OCI-LY3 (cell line): ENCODE measurements around the gene DDX60.
A peak's percentile ranks its signal among the peaks of the same experiment; 100 is the strongest.

Source experiments
- H2AFZ ChIP-seq: fragments of 200-600, 300-600 bp; shearing (Covaris generic); 2 replicates; pipeline ENCODE4 v1.6.0; 2014; ENCODE audit warnings: antibody characterized with exemption, low read depth, low read length
- H3K27ac ChIP-seq: fragments of 200-600, 300-600 bp; sonication (generic); 2 replicates; pipeline ENCODE4 v1.5.1; 2014; ENCODE audit warnings: mild to moderate bottlenecking, low read length, moderate library complexity, mixed read lengths
- H3K27me3 ChIP-seq: fragments of 200-600, 300-600 bp; sonication (generic); 2 replicates; pipeline ENCODE4 v1.6.1; 2014; ENCODE audit warnings: low read depth, low read length, mixed read lengths
- H3K36me3 ChIP-seq: fragments of 200-600, 300-600 bp; sonication (generic); replicated peaks from 2 replicates; pipeline ENCODE3; 2014; ENCODE audit warnings: low read depth, low read length, mixed read lengths
- H3K4me1 ChIP-seq: fragments of 300-600, 200-600 bp; sonication (generic); 2 replicates; pipeline ENCODE4 v1.6.1; 2014; ENCODE audit warnings: low read length, mixed read lengths
- H3K4me2 ChIP-seq: fragments of 200-600, 300-600 bp; sonication (generic); 2 replicates; pipeline ENCODE4 v1.6.1; 2014; ENCODE audit warnings: low read length, mixed read lengths
- H3K4me3 ChIP-seq: fragments of 300-600, 200-600 bp; sonication (generic); 2 replicates; pipeline ENCODE4 v1.5.1; 2014; ENCODE audit warnings: antibody characterized with exemption, mild to moderate bottlenecking, low read length, moderate library complexity
- H3K79me2 ChIP-seq: fragments of 300-600, 200-600 bp; shearing (Covaris generic); 2 replicates; pipeline ENCODE4 v1.6.1; 2014; ENCODE audit warnings: mild to moderate bottlenecking, low read length, mixed read lengths
- H3K9ac ChIP-seq: fragments of 300-600, 200-600 bp; shearing (Covaris generic); 2 replicates; pipeline ENCODE4 v1.6.0; 2014; ENCODE audit warnings: mild to moderate bottlenecking, low read length, moderate library complexity
- H3K9me3 ChIP-seq: fragments of 200-600, 300-600 bp; shearing (Covaris generic); 2 replicates; pipeline ENCODE4 v1.6.1; 2014; ENCODE audit warnings: low read length, mixed read lengths; ENCODE audit not compliant: insufficient read depth
- H4K20me1 ChIP-seq: fragments of 200-600, 300-600 bp; sonication (generic); 2 replicates; pipeline ENCODE4 v1.6.1; 2016; ENCODE audit warnings: low read length, mixed read lengths; ENCODE audit not compliant: insufficient read depth
- CTCF ChIP-seq: fragments of 200-600, 300-600 bp; sonication (generic); IDR thresholded peaks from 2 replicates; pipeline ENCODE4 v1.5.1; 2014; ENCODE audit warnings: antibody characterized with exemption, low read length, low read depth
- EZH2phosphoT487 ChIP-seq: fragments of 200-600 bp; shearing (Covaris generic); IDR thresholded peaks from 2 replicates; pipeline ENCODE4 v1.6.1; 2018; ENCODE audit warnings: antibody characterized with exemption, mixed run types, low read depth

The DDX60 gene

DNA sequence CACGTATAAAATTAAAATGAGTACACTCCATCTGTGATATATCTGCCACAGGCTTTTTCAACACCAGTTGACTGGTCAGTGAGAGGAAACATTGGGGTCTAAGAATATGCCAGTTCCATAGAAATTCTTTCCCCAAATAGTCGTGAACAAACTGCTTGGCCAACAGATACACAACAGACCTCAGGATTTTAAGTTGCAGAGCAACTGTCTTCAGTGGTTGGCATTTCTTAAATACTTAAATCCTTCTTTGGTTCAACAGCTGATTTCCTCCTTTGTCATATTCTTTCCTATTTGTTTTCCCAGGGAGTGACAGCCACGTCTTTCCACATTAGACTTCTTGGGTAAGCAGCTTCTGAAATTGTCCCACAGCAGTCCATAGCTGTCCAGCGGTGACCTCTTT is 7.0 kb upstream of the DDX60 start:
- H4K20me1 ChIP-seq, result no peaks in the 10 kb centered on the region
- no peak for TF ChIP-seq EZH2phosphoT487
- no peak for TF ChIP-seq CTCF

GRCh38 chr4:168321006-168321405 is 2.5 kb upstream of the DDX60 start:
- Histone ChIP-seq H3K9me3 (no peaks in the 10 kb centered on the region), H4K20me1 (no peaks in the 10 kb centered on the region), H3K9ac (no peak overlapping the region), H3K4me3 (no peak overlapping the region), H3K27ac (no peak overlapping the region), H3K4me2 (no peak overlapping the region), H3K27me3 (0 out of 2 replicates have a peak, but pooled peaks cover 14% of the 10 kb centered on the region), H3K79me2 (no peaks in the 10 kb centered on the region), H3K4me1 (peaks cover 12% of the 10 kb centered on the region), H3K36me3 (no peaks in the 10 kb centered on the region), H2AFZ (no peak overlapping the region)
- TF ChIP-seq CTCF, result no peak
- TF ChIP-seq EZH2phosphoT487, result no peak

More for the DNA sequence above, 7.0 kb upstream of the DDX60 start:
- Histone ChIP-seq H2AFZ (no peak overlapping the region), H3K36me3 (no peaks in the 10 kb centered on the region), H3K4me1 (peaks cover 6% of the 10 kb centered on the region), H3K4me2 (no peak overlapping the region), H3K9ac (no peak overlapping the region), H3K4me3 (no peak overlapping the region), H3K27me3 (0 out of 2 replicates have a peak, but pooled peaks cover 5% of the 10 kb centered on the region), H3K79me2 (no peaks in the 10 kb centered on the region), H3K9me3 (no peaks in the 10 kb centered on the region), H3K27ac (no peak overlapping the region)

GRCh38 chr4:168319486-168320019 is 1.0 kb upstream of the DDX60 start:
- Histone ChIP-seq H4K20me1 (no peaks in the 10 kb centered on the region), H3K4me1 (peaks cover 12% of the 10 kb centered on the region), H2AFZ (no peak overlapping the region), H3K79me2 (no peaks in the 10 kb centered on the region), H3K9me3 (no peaks in the 10 kb centered on the region), H3K9ac (no peak overlapping the region), H3K4me2 (no peak overlapping the region), H3K27ac (no peak overlapping the region), H3K4me3 (no peak overlapping the region), H3K27me3 (0 out of 2 replicates have a peak, but pooled peaks cover 14% of the 10 kb centered on the region), H3K36me3 (no peaks in the 10 kb centered on the region)
- no peak for TF ChIP-seq CTCF
- TF ChIP-seq EZH2phosphoT487, result no peak

DNA sequence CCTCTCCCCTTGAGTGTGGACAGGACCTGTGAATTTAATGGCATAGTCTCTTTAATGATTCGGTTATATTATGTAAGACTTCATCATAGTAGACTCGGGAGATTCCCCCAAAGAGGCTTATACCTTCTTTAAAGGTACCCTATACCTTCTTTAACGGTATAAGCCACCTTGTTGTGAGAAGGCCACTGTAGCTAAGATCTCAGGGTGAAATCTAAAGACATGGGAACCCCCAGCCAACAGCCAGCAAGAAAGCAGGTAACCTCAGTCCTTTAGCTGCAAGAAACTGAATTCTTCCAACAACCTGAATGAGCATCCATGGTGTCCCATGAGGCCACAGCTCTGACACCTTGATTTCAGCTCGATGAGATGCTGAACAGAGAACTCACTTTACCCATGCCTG is 931 bp downstream of the DDX60 start:
- peaks cover 12% of the 10 kb centered on the region for H3K4me1 ChIP-seq
- H3K9ac ChIP-seq, result peak overlapping the region; percentile 86
- no peaks in the 10 kb centered on the region for H3K9me3 ChIP-seq
- H3K36me3 ChIP-seq, result no peaks in the 10 kb centered on the region
- no peaks in the 10 kb centered on the region for H4K20me1 ChIP-seq
- peak overlapping the region; percentile 99 for H2AFZ ChIP-seq
- H3K4me3 ChIP-seq, result peak overlapping the region; percentile 85
- H3K4me2 ChIP-seq, result peak overlapping the region; percentile 85
- no peak overlapping the region for H3K27ac ChIP-seq
- 0 out of 2 replicates have a peak, but pooled peaks cover 14% of the 10 kb centered on the region for H3K27me3 ChIP-seq
- no peak for TF ChIP-seq EZH2phosphoT487
- TF ChIP-seq CTCF, result no peak
- no peaks in the 10 kb centered on the region for H3K79me2 ChIP-seq
